AG09319 (cell line): ENCODE results near the gene GYG1.

Source experiments
- DNase-seq: peaks from one replicate; pipeline ENCODE4 v3.0.0-alpha.2; 2010; ENCODE audit warnings: low read depth; ENCODE audit errors: extremely low read depth
- CTCF ChIP-seq: IDR thresholded peaks from 2 replicates; pipeline ENCODE4 v1.5.1; 2011; ENCODE audit warnings: low read depth, mild to moderate bottlenecking, inconsistent platforms, low read length, moderate library complexity

Gene GYG1

GRCh38 chr3:149018247-149018646 is 26.9 kb downstream of the GYG1 start:
- no peak for TF ChIP-seq CTCF

GRCh38 chr3:149019580-149019979 is 28.2 kb downstream of the GYG1 start:
- no peak for TF ChIP-seq CTCF
- DNase-seq, result no peak

More at GRCh38 chr3:149018247-149018646, 26.9 kb downstream of the GYG1 start:
- DNase-seq, result no peak

- no peak for TF ChIP-seq CTCF
These were observed 29.0 kb downstream of the GYG1 start for GRCh38 chr3:149020196-149020838.

GRCh38 chr3:149020839-149021252 is 29.5 kb downstream of the GYG1 start:
- no peak for DNase-seq
- no peak for TF ChIP-seq CTCF

More at GRCh38 chr3:149020196-149020838, 29.0 kb downstream of the GYG1 start:
- DNase-seq, result no peak

- TF ChIP-seq CTCF, result no peak
- DNase-seq, result no peak
These were observed 30.5 kb downstream of the GYG1 start for GRCh38 chr3:149021830-149022229.

- DNase-seq, result no peak
- TF ChIP-seq CTCF, result no peak
These were observed 32.6 kb downstream of the GYG1 start for GRCh38 chr3:149023951-149024350.

GRCh38 chr3:149026718-149027117 is 35.4 kb downstream of the GYG1 start:
- TF ChIP-seq CTCF, result no peak
- no peak for DNase-seq
